Dendritic cell treated with granulocyte-macrophage colony-stimulating factor and Interleukin-4, amounts not matched to agents 40 ng/mL and 50 ng/mL, for 4 days (primary cell): Measurements from ENCODE around the gene TF.

ENCODE experiments used
- H3K27ac Mint-ChIP-seq: one replicate; pipeline ENCODE4 v1.8.0; 2022; ENCODE audit warnings: mild to moderate bottlenecking, mixed read lengths
- H3K27me3 Mint-ChIP-seq: one replicate; pipeline ENCODE4 v1.8.0; 2022; ENCODE audit warnings: mild to moderate bottlenecking, mixed read lengths
- H3K36me3 Mint-ChIP-seq: one replicate; pipeline ENCODE4 v1.8.0; 2022; ENCODE audit warnings: low read depth, mixed read lengths
- H3K4me1 Mint-ChIP-seq: one replicate; pipeline ENCODE4 v1.8.0; 2022; ENCODE audit warnings: low read depth, mixed read lengths
- H3K4me3 Mint-ChIP-seq: one replicate; pipeline ENCODE4 v1.8.0; 2022; ENCODE audit warnings: mild to moderate bottlenecking, moderate library complexity, mixed read lengths
- H3K9me3 Mint-ChIP-seq: one replicate; pipeline ENCODE4 v1.8.0; 2022; ENCODE audit warnings: mixed read lengths
- intact Hi-C: fragments of 100-400 bp; cut with micrococcal nuclease; formaldehyde crosslinking; loops from one replicate; pipeline ENCODE4 v1.15.0; 2022

The TF gene

DNA sequence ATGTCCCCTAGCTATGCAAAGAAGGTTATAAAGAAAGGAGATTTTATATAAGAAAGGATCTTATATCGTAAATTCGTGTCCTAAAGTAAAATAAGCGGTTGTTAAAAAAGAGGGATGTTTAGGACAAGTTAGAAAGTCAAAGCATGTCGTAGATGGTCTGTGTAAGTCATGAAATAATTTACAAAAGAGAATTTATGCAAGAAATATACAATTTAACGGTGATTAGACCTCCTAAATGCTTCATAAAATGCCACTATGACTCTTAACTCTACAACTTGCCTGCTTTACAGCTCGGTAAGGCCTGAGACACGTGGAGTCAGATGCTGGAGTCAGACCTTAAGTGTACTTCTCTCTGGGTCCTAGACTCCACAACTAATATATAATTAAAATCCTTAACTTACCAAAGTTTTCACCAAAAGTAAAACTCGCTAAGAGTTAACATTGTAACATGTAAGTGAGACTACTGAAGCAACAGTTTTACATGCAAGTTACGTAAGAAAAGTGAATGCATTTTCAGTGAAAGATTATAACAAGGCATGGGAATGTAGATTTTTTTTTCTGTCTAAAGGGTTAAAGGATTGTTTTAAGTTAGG is 46.1 kb downstream of the TF start:
- intact Hi-C loops = no loop called here
- no peaks in the 10 kb centered on the region for H3K36me3 Mint-ChIP-seq
- peaks cover 28% of the 10 kb centered on the region for H3K9me3 Mint-ChIP-seq
- H3K4me1 Mint-ChIP-seq = no peaks in the 10 kb centered on the region
- no peak overlapping the region for H3K4me3 Mint-ChIP-seq
- H3K27ac Mint-ChIP-seq = no peak overlapping the region
- H3K27me3 Mint-ChIP-seq = peaks cover 3% of the 10 kb centered on the region

DNA sequence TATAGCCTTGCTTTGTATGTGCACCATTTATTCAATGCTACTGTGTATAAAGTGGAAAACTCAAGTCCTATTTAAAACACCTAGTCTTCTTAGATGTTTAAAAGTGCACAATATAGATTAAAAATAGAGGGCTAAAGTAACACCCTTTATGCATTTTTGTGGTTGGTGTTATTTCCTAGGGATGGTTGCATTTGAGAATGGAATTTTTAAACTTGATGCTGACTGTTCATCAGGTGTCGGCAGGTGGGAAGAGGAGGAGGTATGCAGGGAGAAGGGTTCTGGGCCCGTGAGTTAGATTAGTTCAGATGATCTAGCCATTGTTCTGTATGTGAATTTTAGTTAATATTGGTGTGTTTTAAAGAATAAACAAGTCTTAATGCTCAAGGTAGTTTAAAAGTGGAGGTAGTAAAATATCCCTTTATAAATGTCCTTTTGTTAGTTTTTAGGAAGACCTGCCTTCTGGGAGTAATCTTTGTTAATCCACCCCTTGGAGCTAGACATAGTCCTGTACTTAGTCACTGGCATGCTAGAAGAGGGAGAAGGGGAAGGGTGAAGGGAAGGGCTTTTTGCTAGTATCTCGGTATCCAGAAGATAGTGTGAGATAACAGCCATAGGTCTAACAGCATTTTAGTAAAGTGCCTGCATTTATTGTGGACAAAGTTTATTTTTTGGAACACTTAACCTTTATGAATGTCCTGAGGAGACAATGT is 51.4 kb downstream of the TF start:
- H3K36me3 Mint-ChIP-seq = no peaks in the 10 kb centered on the region

DNA sequence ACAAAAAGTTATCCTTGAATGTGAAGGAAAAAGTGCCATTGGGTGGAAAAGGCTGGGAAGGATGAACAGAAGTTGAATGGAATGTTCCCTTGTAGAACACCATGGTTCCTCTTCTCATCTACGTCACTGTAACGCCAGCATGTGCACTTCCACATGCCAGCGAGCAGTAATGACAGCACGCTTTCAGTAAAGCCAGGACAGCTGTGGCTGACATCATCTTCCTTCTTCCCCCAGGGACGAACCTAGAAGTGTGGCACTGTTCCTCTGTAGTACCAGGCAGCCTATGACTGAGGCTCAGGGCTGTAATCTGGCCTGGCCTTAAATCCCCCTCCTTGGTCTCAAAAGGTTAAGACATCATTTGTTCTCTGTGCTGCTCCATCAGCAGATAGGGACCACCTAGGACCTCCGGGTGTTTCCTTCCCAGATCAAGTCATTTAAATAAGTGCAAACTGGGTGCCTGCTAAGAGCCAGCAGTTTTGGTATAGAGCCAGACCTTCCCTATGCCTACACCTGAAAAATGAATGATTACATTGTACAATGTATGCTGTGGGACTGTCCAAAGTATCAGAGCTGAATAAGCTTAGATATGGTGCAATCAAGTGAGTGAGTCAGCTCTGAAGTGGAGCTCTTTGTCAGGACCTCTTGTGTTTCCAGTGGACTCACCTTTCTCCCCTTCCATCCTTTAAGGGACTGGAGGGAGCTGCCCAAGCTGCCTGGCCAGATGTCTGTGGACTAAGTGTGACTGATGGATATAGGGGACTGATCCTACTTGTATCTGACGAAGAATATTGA is 53.8 kb downstream of the TF start:
- Mint-ChIP-seq H3K4me1 (peaks cover 19% of the 10 kb centered on the region), H3K4me3 (no peak overlapping the region), H3K9me3 (peaks cover 12% of the 10 kb centered on the region)

More for the DNA sequence above, 51.4 kb downstream of the TF start:
- intact Hi-C loops = no loop called here
- Mint-ChIP-seq H3K27ac (no peak overlapping the region), H3K9me3 (peaks cover 18% of the 10 kb centered on the region), H3K27me3 (peaks cover 13% of the 10 kb centered on the region), H3K4me3 (no peak overlapping the region), H3K4me1 (peaks cover 10% of the 10 kb centered on the region)

DNA sequence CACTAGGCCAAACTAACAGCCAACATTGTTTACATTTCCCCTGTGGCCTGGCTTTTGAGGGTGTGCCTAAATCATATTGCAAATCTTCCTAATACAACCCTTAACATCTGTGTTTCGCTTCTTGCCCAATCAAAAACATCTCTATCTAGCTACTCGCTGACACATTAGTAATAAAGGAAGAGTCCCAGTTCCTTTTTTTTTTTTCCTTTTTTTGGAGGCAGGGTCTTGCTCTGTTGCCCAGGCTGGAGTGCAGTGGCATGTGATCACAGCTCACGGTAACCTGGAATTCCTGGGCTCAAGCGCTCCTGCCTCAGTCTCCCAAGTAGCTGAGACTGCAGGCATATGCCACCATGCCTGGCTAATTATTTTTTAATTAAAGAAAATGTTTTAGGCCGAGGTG is 57.3 kb downstream of the TF start:
- Mint-ChIP-seq H3K27ac (peak overlapping the region; percentile 49), H3K4me1 (peaks cover 35% of the 10 kb centered on the region), H3K36me3 (peaks cover 14% of the 10 kb centered on the region), H3K4me3 (no peak overlapping the region), H3K9me3 (no peaks in the 10 kb centered on the region), H3K27me3 (peaks cover 5% of the 10 kb centered on the region)
- intact Hi-C loops = no loop called here

More for the DNA sequence above, 53.8 kb downstream of the TF start:
- intact Hi-C loops = no loop called here
- H3K27ac Mint-ChIP-seq = no peak overlapping the region
- peaks cover 13% of the 10 kb centered on the region for H3K27me3 Mint-ChIP-seq
- no peaks in the 10 kb centered on the region for H3K36me3 Mint-ChIP-seq

DNA sequence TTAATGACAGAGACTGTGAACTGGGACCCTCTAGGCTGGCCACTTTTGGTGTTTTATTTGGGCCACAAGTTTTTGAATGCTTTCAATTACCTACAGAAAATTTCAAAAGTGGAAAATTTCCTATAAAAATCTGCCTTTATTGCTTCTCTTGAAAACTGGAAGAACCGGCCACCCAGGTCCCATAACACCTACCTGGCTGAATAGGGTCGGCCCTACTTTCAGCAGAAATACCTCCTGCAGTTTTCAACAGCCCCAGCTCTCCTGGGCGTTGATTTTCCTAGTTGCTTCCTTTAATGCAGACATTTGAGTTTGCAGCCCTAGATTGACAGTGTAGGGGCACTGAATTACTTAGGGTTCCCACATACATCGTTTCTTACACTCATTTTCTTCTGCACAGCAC is 58.7 kb downstream of the TF start:
- Mint-ChIP-seq H3K9me3 (no peaks in the 10 kb centered on the region), H3K27me3 (peaks cover 5% of the 10 kb centered on the region), H3K36me3 (peaks cover 25% of the 10 kb centered on the region), H3K4me1 (peaks cover 32% of the 10 kb centered on the region), H3K27ac (no peak overlapping the region), H3K4me3 (no peak overlapping the region)
- intact Hi-C loops = loop anchor here (5.0 kb wide), 1 partner anchor 143 kb away; the partner anchor contains the start of gene TOPBP1

DNA sequence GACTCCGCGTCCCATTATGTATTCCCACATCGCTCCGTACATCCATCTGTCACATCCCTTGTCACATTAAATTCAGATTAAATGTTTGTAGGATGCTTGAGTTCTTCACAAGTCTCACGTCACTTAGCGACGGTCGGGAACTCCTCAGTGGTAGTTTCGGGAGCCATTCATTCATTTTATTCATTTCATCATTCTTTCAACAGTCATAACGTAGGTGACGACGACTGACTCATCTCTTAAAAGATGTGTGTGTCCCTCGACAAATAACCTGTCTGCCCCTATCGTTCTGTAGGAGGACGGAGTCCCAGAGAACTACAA is 59.1 kb downstream of the TF start:
- Mint-ChIP-seq H3K27me3 (peaks cover 5% of the 10 kb centered on the region), H3K36me3 (peaks cover 30% of the 10 kb centered on the region), H3K27ac (peak overlapping the region; percentile 93), H3K9me3 (no peaks in the 10 kb centered on the region), H3K4me1 (peaks cover 29% of the 10 kb centered on the region), H3K4me3 (peak overlapping the region; percentile 93)
- intact Hi-C loops = loop anchor here (5.0 kb wide), 1 partner anchor 143 kb away; the partner anchor contains the start of gene TOPBP1

DNA sequence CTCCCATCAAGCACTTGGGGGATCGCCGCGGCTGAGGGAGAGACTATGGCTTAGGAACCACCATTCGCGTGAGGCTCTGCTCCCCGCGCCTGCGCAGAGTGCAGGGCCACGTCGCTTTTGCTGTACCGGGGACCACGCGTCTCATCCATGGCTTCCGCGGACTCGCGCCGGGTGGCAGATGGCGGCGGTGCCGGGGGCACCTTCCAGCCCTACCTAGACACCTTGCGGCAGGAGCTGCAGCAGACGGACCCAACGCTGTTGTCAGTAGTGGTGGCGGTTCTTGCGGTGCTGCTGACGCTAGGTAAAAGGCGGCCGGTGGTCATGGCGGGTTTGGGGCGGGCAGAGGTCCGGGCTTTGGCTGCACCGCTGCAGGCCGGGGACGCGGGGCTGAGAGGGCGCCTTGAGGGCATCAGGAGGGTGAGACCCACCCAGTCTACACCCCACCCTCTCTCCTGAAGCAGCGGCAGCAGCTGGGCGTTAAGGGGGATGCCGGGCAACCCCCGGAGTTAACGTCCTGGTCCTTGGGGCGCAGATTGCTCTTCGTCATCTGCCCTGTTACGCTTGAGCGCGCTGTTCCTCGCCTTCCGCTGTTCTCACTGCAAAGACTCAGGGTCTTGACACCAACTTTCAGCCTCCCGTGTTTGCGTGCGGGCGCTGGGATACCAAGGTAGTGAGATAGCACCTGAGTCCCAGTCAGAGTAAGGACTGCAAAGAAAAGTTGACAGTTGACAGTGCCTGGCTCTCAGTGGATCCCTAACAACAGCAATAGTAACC is 59.7 kb downstream of the TF start, which contains the start of gene SRPRB:
Gene SRPRB (plus strand): TSS at position 114 of the 774 bp plus-strand sequence. CDS start 34 bp downstream, at position 148.
- H3K27me3 Mint-ChIP-seq = peaks cover 3% of the 10 kb centered on the region
- intact Hi-C loops = loop anchor here (5.0 kb wide), 1 partner anchor 144 kb away; the partner anchor contains the start of gene TOPBP1
- H3K27ac Mint-ChIP-seq = peak within 1 kb of the TSS; percentile 93
- H3K36me3 Mint-ChIP-seq = peaks cover 35% of the 10 kb centered on the region
- no peaks in the 10 kb centered on the region for H3K9me3 Mint-ChIP-seq
- H3K4me3 Mint-ChIP-seq = peak within 1 kb of the TSS; percentile 93
- peaks cover 29% of the 10 kb centered on the region for H3K4me1 Mint-ChIP-seq

DNA sequence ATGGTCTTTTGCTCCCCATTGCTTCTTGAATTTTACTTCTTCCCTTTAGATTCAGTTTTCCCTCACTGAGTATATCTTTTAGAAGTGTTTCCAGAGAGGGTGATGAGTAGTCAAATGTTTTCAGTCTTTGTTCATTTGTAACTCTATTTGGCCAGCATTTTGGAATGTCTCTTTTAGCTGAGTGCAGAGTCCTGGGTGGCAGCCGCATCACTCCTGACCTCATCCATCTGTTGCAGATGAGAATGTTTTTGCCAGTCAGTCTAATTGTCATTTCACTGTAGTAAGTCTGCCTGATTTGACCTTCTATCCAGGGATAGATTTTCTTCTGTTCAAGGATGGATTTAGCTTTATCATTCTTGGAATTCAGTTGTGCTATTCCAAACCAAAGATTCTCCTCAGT is 66.7 kb downstream of the TF start:
- H3K27ac Mint-ChIP-seq = no peak overlapping the region

DNA sequence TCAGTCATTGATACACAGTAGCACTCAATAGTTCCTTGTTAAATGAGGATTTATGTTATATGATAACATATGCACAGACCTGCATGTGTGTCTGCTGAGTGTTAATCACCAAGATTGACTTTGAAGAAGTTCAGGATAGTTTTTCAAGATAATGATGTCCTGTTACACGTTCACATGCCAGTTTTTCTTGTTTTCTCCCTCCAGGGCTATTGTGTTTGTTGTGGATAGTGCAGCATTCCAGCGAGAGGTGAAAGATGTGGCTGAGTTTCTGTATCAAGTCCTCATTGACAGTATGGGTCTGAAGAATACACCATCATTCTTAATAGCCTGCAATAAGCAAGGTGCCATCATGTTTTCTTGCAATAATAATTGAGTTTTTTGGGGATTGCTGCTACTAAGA is 69.2 kb downstream of the TF start:
- no peak overlapping the region for H3K4me3 Mint-ChIP-seq
- H3K27me3 Mint-ChIP-seq = no peaks in the 10 kb centered on the region
- no peaks in the 10 kb centered on the region for H3K4me1 Mint-ChIP-seq
- no peak overlapping the region for H3K27ac Mint-ChIP-seq
- intact Hi-C loops = no loop called here
- H3K36me3 Mint-ChIP-seq = peaks cover 89% of the 10 kb centered on the region
- no peaks in the 10 kb centered on the region for H3K9me3 Mint-ChIP-seq

More for the DNA sequence above, 66.7 kb downstream of the TF start:
- Mint-ChIP-seq H3K36me3 (peaks cover 94% of the 10 kb centered on the region), H3K27me3 (no peaks in the 10 kb centered on the region), H3K4me1 (no peaks in the 10 kb centered on the region), H3K9me3 (no peaks in the 10 kb centered on the region), H3K4me3 (no peak overlapping the region)
- intact Hi-C loops = no loop called here

DNA sequence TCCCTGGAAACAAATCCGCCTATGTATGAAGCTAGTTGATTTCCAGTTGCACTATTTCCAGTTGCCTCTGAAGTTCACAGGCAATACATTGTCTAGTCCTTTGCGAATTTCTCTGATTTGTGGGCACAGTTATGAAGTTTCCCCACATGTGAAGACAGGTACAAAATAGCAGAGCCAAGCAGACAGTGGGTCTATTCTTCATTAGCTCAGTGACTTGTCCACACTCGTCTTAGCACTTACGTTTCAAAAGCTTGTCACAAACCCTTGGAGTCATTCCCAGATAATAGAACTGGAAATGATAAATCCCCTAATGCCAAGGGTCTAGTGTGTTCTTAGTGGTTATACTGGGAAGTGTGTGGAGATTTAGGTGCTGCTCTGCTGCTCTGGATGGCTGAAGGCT is 73.9 kb downstream of the TF start:
- Mint-ChIP-seq H3K4me3 (no peak overlapping the region), H3K27ac (no peak overlapping the region), H3K27me3 (no peaks in the 10 kb centered on the region), H3K36me3 (peaks cover 88% of the 10 kb centered on the region), H3K4me1 (no peaks in the 10 kb centered on the region), H3K9me3 (no peaks in the 10 kb centered on the region)
- intact Hi-C loops = no loop called here

DNA sequence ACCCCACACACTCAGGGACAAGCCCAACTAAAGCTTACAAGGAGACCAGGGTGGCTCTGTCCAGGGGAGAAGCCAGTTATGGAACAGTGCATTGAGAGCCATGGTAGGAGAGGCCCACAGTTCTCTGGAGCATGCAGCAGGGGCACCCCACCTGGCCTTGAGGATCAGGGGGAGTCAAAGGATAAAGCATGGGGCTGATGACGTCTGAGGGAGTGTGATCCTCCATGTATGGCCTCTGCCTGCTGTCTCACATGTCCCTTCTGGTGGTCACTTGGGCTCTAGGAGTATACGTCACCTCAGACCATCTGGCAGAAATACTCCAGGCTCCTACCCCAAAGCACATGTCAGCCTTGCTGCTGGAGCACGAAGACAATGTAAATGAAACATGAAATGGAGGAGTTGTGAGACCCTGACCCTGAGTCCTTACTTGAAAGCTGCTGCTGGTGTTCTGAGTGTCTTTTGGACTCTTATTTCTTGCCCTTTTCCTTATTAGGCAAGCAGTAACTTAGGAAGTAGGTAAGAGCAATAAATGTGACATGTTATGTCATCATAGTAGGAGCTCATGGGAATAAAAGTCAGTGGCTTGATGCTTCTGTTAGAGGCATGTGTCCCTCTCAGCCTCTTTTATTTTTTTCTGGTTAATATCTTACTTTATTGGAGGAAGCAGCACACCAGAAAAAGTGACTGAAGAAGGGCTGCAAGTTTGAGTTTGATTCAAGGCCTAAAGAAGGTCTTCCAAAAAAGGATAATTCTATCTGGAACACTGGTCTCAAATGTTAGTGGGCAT is 74.9 kb downstream of the TF start:
- Mint-ChIP-seq H3K27ac (no peak overlapping the region), H3K36me3 (peaks cover 80% of the 10 kb centered on the region), H3K27me3 (no peaks in the 10 kb centered on the region), H3K4me1 (no peaks in the 10 kb centered on the region), H3K4me3 (no peak overlapping the region), H3K9me3 (no peaks in the 10 kb centered on the region)
- intact Hi-C loops = no loop called here

DNA sequence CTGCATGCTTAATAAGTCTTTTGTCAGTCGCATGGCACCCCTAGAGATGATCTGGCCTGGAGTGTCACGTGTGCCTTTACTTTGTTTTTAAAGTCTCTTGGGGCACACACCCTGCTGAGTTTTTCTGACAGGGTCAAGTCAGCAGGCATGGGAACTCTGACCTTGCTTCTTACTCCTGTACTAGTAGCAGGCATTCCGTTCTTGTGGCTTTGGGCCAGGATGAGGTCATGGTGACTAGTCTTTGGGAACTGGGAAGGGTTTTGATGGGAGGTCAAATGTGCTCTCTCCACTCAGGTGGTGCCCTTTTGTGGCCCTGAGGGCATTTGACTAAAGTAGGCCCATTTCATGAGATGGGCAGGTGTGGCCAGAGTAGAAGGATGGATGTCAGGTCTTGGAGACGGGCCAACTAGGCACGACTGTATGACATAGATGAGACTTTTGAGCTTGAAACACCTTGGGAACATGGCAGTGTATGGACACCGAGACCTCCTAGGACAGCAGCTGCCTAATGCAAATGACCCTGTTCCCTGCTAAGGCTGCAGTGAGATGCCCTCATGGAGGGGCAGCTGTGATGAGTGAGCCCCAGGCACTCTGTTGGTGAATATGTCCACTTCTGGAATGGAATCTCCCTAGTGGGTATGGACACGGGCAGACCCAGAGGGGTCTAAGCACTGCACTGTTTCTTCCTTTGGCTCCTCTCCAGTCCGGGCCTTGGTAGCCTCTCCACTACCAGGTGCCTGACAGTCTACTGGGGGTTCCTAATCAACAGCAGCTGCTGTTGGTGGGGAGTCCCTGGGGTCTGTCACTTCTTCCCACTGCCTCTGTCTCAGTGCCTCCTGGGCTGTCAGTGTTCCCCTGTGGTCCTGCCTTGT is 75.8 kb downstream of the TF start:
- H3K4me1 Mint-ChIP-seq = no peaks in the 10 kb centered on the region
- H3K9me3 Mint-ChIP-seq = no peaks in the 10 kb centered on the region
- no peak overlapping the region for H3K4me3 Mint-ChIP-seq
- H3K27ac Mint-ChIP-seq = no peak overlapping the region
- H3K27me3 Mint-ChIP-seq = no peaks in the 10 kb centered on the region
- intact Hi-C loops = no loop called here
- H3K36me3 Mint-ChIP-seq = peaks cover 71% of the 10 kb centered on the region
